Measurements from ENCODE around the gene GLB1L. TPM values are rescaled to one million over a fixed set of nuclear protein-coding genes. Genes with fewer than 3 reads are reported as not detected.
"Not testable (repeated sequence)": the region's sequence is repeated elsewhere in the genome, so short reads cannot be mapped to it uniquely, and the experiment has no call there.

The GLB1L gene
- total RNA-seq, 1 donor from 2014 or later = 2.8 TPM

GRCh38 chr2:219281588-219281987, 36.3 kb upstream of the GLB1L start:
- DNase-seq (ENCODE audit: low read depth in 2 of 2) = no peak

DNA sequence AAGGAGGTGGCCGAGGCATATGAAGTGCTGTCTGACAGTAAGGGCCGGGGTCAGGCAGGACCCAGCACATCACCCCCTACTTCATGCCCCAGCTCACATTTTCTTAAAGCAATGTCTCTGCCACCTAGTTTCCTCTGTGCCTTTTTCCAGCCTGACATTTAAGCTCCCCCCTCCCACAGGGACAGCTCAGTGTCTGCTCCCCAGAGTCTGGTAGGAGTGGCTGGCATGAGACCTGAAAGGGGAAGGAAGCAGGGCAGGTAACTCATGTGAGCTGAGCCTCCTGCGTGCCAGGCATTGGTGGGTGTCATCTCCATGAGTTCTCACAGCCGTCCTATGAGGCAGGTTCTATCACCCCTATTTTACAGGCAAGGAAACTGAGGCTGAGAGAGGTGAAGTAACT, 35.4 kb upstream of the GLB1L start:
- no peak for DNase-seq (ENCODE audit: low read depth in 2 of 2)

DNA sequence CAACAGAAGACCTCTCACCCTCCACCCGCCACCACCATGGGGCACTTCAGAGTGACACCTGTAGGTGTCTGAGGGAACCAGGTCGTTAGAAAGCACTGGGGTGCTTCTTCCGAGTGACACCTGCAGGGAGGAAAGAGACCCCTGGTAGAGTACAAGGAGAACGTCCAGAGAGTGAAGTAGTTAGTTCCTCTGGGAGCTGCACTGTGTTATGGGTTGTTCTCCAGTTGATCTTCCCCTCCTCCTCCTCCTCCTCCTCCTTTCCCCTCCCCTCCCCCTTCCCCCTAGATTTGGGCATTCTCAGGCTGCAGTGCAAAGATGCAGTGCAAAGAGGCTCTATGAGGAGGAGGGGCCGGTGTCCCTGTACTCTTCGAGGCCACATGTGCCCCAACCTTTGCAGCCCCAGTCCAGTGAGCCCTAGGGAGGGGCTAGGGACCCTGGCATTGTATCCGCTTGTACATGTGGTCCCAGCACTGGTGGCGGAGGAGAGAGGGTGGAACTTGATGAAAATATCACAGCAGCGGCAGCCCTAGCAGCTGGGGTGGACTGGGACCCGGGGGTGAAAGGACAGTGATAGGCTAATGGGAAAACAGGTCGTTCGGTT, 34.8 kb upstream of the GLB1L start:
- no peak for DNase-seq (ENCODE audit: low read depth in 2 of 2)

GRCh38 chr2:219279151-219279915, 34.1 kb upstream of the GLB1L start, which contains the start of gene DNAJB2:
TSS of gene DNAJB2 (plus strand) at chr2:219279366. CDS start at chr2:219279834, 468 bp downstream.
- peak; percentile 98 to 99 for DNase-seq (ENCODE audit: low read depth in 2 of 2)

DNA sequence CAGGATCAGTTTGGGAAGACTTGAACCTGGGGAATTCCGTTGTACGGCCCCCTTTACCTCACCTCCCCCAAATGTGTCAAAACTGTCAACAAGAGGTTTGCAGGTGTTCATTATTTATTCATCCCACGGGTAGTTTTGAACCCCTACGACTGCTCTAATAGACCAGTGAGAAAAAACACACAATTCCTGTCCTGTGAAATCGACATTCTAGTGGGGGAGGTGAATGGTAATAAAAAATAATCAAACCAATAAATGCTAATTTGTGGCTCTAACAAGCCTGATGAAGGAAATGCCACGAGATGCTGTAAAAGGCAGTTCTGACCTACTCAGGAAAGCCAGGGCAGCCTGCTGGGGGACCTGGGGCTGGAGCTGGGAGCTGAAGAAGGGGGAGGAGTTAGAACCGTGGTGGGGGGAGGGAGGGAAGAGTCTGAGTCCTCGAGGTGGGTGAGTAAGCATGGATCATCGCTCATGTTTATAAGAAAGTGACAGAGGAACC, 33.5 kb upstream of the GLB1L start:
- DNase-seq (ENCODE audit: low read depth in 2 of 2) = no peak

DNA sequence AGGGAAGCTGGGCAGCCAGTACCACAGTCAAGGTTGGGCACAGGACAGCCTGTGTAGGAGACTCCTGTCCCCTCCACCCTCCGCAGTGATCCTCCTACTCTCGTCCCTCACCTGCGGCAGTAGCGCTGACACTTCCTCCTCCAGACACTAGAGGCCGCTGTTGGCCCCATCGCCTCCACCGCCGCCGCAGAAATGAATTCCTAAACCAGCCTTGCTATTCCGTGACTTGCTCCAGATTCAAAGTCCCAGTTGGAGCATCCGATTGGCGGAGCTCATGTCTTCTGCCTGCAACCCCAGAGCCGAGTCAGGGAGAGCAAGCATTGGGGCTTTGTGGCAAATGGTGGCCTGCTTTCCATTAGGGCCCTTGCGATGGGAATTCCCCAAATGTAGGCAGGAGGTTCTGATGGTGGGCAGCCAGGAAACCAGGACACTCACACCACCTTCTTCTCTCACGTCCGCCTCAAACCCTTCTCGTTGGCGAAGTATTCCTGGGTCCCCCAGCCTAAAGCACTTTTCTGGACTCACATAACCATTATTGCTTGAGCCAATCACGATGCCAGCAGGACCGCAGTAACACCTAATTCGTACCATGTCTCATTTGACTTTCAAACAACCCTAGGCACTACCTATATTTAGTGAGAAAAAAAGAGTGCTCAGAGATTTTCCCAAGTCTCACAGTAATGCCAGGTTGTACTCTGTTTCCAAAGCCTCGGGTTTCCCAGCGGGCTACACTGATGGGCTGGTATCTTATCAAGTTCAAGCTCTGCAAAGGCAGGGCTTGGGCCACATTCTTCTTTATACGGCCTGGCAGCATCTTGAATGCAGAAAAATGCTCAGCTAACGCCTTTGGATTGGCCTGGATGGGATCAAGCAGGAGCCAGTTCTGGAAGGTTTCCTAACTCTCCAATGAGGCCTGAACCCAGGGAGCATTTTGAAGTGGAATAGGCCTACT, 32.7 kb upstream of the GLB1L start:
- peak; percentile 67 to 68 for DNase-seq (ENCODE audit: low read depth in 2 of 2)

DNA sequence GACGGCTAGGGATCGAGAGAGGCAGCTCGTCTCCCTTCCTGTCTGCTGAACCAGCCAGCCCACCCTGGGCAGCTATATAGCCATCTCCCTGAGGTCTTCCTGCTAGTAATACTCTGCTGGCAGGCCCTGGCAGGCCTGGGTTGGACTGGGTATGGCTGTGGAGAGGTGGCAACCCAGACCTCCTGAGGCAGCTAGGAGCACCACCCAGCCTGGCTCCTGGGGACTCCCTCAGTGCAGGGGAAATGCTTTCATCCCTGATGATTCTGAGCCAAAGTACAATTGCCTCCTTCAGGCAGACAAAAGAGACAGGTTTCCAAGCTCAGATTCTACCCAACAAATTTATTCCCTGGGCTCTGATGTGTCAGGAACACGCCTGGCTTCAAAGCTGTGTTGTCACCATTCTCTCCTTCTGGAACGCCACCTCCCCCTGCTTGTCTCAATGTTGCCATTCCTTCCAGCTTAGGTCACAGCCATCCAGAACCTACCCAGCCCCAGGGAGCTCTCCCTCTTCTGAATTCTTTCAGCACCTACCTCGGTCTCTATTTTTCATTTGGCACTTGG, 29.2 kb upstream of the GLB1L start:
- peak in 1 of 2 donors; percentile 29 for DNase-seq (ENCODE audit: low read depth in 2 of 2)

- DNase-seq (ENCODE audit: low read depth in 2 of 2) = no peak
Measured at GRCh38 chr2:219273937-219274336, 28.7 kb upstream of the GLB1L start.

DNA sequence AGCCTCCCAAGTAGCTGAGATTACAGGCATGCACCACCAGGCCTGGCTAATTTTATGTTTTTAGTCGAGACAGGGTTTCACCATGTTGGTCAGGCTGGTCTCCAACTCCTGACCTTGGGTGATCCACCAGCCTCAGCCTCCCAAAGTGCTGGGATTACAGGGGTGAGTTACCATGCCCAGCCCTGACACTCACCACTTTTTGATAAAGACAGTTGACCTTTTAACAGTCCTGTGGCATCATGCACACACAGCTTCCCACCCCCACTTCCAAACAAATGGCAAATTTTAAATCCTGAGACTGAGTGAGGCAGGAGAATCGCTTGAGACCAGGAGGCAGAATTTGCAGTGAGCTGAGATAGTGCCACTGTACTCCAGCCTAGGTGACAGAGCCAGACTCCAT, 27.8 kb upstream of the GLB1L start:
- no peak for DNase-seq (ENCODE audit: low read depth in 2 of 2)

- DNase-seq (ENCODE audit: low read depth in 2 of 2) = no peak
Measured at GRCh38 chr2:219272356-219272755, 27.1 kb upstream of the GLB1L start.

DNA sequence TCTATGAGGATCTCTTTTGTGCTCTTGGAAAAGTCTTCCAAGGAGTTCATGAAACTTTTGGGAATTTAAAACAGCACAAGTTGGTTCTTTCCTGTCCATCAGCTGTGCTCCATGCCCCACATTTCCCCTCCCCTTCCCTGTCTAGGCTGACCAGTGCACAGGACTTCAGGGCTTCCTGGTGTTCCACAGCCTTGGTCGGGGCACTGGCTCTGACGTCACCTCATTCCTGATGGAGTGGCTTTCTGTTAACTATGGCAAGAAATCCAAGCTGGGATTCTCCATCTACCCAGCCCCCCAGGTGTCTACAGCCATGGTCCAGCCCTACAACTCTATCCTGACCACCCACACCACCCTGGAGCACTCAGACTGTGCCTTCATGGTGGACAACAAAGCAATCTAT, 25.8 kb upstream of the GLB1L start:
- DNase-seq (ENCODE audit: low read depth in 2 of 2) = no peak

- no peak for DNase-seq (ENCODE audit: low read depth in 2 of 2)
Measured at GRCh38 chr2:219270055-219270372, 24.8 kb upstream of the GLB1L start.

DNA sequence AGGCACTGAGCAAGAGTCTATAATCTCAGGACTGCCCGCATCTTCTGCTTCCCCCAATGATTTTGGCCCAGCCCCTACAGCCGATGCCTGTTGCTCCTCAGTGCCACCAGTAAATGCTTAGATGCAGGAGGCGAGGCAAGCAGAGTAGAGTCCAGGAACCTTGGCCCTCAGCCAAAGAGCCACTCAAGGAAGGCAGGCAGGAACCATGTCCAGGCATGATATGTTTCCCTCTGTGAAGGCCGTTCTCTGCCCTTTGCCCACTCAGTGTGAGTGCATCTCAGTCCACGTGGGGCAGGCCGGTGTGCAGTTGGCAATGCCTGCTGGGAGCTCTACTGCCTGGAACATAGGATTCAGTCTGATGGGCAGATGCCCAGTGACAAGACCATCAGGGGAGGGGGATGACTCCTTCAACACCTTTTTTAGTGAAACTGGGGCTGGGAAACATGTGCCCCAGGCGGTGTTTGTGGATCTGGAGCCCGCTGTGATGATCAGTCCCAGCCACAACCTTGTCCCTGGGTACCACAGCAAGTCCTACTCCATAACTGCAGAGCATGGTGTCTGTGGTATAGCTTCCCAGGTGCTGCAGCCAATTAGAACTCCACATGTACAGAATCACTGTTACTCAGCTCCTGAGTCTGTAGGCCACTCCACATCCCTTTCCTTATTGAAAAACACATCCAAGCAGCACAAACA, 24.3 kb upstream of the GLB1L start:
- DNase-seq (ENCODE audit: low read depth in 2 of 2) = no peak

GRCh38 chr2:219268294-219268693, 23.1 kb upstream of the GLB1L start:
- DNase-seq (ENCODE audit: low read depth in 2 of 2) = no peak

GRCh38 chr2:219266886-219267285, 21.6 kb upstream of the GLB1L start:
- DNase-seq (ENCODE audit: low read depth in 2 of 2) = no peak

DNA sequence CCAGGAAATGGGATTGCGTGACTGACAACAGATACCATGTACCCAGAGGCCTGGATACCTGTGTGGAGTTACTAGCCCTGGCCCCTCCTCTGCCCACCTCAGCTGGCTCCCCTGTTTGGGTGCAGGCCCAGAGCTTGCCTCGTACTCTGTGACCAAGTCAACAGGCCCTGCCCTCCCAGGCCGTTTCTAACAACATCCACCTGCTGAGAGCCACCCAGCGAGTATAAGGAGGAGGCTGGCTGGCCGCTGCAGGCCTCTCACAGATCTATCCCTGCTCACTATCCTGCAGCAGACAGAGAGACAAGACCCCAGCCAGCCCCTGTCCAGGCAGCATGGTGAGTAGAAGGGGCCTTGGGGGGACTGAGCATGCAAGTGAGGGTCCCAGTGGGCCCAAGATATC, 21.0 kb upstream of the GLB1L start:
- no peak for DNase-seq (ENCODE audit: low read depth in 2 of 2)

- no peak for DNase-seq (ENCODE audit: low read depth in 2 of 2)
Measured at GRCh38 chr2:219261024-219261855, 16.0 kb upstream of the GLB1L start.

DNA sequence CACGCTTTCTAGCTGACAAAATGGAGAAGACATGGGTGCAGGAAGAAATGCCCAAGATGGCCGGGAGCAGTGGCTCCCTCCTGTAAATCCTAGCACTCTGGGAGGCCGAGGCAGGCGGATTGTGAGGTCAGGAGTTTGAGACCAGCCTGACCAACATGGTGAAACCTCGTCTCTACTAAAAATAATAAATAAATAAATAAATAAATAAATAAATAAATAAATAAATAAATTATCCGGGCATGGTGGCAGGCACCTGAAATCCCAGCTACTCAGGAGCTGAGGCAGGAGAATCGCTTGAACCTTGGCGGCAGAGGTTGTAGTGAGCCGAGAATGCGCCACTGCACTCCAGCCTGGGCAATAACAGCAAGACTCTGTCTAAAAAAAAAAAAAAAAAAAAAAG, 13.7 kb upstream of the GLB1L start:
- DNase-seq (ENCODE audit: low read depth in 2 of 2) = not testable (repeated sequence)

DNA sequence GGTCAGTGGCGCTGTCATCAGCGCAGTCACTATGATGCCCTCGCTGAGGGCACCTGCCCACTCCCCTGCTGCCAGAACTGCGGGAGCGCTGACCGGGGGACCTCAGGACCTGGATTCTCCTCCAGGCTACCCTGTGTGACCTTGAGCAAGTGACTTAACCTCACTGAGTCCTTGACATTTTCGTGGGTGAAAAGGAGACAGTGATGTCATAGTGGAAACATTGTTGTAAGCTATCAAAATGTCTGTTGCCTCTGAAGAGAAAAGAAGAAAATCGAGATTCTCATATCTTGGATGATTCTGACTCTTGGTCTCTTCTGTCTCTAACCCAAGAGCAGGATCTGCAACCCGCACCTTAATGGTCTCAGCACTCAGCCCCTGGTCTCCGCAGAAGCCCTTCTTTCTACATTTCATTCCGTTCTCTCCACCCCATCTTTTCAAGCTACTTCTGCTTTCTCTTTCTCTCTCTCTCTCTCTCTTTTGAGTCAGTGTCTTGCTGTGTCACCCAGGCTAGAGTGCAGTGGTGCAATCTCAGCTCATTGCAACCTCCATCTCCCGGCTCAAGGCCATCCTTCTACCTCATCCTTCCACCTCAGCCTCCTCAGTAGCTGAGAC, 9.5 kb upstream of the GLB1L start:
- DNase-seq (ENCODE audit: low read depth in 2 of 2) = no peak

Measured in lung microvascular endothelial cell (primary cell).